Measurements from ENCODE around the gene EXOC4.

GRCh38 chr7:133735222-133735621 lies 482.3 kb downstream of the EXOC4 start:
- TF ChIP-seq CTCF (conservative IDR thresholded peaks at IDR 0.05 in 1 of 2, IDR thresholded peaks at IDR 0.05 in 1 of 2; ENCODE audit: low read depth in 1 of 2, low read length in 2 of 2) (no peak), EZH2 (IDR thresholded peaks at IDR 0.05; ENCODE audit: low read length, missing control alignments) (no peak)

All from fibroblast of lung (primary cell).